CD8-positive, alpha-beta memory T cell (primary cell): ENCODE data around the gene ALDH1B1. TPM values are rescaled to one million over a fixed set of nuclear protein-coding genes. Genes with fewer than 3 reads are reported as not detected.

Experiments used
- CTCF ChIA-PET: fragments of 350-600 bp; sonication (Branson Sonifier 250); formaldehyde crosslinking; loops from one replicate; lab custom pipeline; 2021; ENCODE audit warnings: antibody characterized with exemption; lab: Charles Lee
- POLR2A ChIA-PET: fragments of 350-600 bp; sonication (Branson Sonifier 250); formaldehyde crosslinking; loops from one replicate; lab custom pipeline; 2021; ENCODE audit warnings: antibody characterized with exemption; lab: Charles Lee
- DNase-seq, 5 donors: peaks; one replicate each; pipeline versions ENCODE4 v3.0.0 to v3.0.0-alpha.2; 2020 to 2022; ENCODE audit warnings: mixed read lengths in 1 of 5
- H3K27ac ChIP-seq: one replicate; pipeline ENCODE4 v1.7.0; 2013; ENCODE audit warnings: low read depth, mild to moderate bottlenecking, low read length, moderate library complexity
- H3K27me3 ChIP-seq: 2 replicates; pipeline ENCODE4 v1.7.0; 2013; ENCODE audit warnings: low read length, mild to moderate bottlenecking; ENCODE audit not compliant: insufficient read depth, poor library complexity, severe bottlenecking
- H3K36me3 ChIP-seq: 2 replicates; pipeline ENCODE4 v1.7.0; 2013; ENCODE audit warnings: mild to moderate bottlenecking, low read length, moderate library complexity; ENCODE audit not compliant: insufficient read depth
- H3K4me1 ChIP-seq: 2 replicates; pipeline ENCODE4 v1.7.0; 2013; ENCODE audit warnings: mild to moderate bottlenecking, low read length, moderate library complexity; ENCODE audit not compliant: insufficient read depth
- H3K4me3 ChIP-seq: 2 replicates; pipeline ENCODE4 v1.7.0; 2013; ENCODE audit warnings: mild to moderate bottlenecking, low read length
- H3K9me3 ChIP-seq: 2 replicates; pipeline ENCODE4 v1.7.0; 2013; ENCODE audit warnings: mild to moderate bottlenecking, low read length
- H3K27ac Mint-ChIP-seq, 8 donors: one replicate each; pipeline ENCODE4 v1.8.0; 2020 to 2021; ENCODE audit warnings: mixed read lengths in 8 of 8, mild to moderate bottlenecking in 6 of 8, inconsistent platforms in 3 of 8, moderate library complexity in 3 of 8
- H3K27me3 Mint-ChIP-seq, 2 donors: one replicate each; pipeline ENCODE4 v1.8.0; 2020 to 2021; ENCODE audit warnings: mixed read lengths in 2 of 2, mild to moderate bottlenecking in 1 of 2, moderate library complexity in 1 of 2
- H3K36me3 Mint-ChIP-seq, 3 donors: one replicate each; pipeline ENCODE4 v1.8.0; 2020 to 2021; ENCODE audit warnings: mixed read lengths in 3 of 3, inconsistent platforms in 1 of 3, mild to moderate bottlenecking in 1 of 3
- H3K4me1 Mint-ChIP-seq, 3 donors: one replicate each; pipeline ENCODE4 v1.8.0; 2020 to 2021; ENCODE audit warnings: mixed read lengths in 3 of 3, inconsistent platforms in 1 of 3, mild to moderate bottlenecking in 1 of 3
- H3K4me3 Mint-ChIP-seq, 7 donors: one replicate each; pipeline ENCODE4 v1.8.0; 2020 to 2021; ENCODE audit warnings: mixed read lengths in 7 of 7, mild to moderate bottlenecking in 6 of 7, moderate library complexity in 4 of 7, inconsistent platforms in 2 of 7
- H3K9me3 Mint-ChIP-seq, 5 donors: one replicate each; pipeline ENCODE4 v1.8.0; 2020 to 2022; ENCODE audit warnings: mixed read lengths in 5 of 5, mild to moderate bottlenecking in 3 of 5, moderate library complexity in 2 of 5, inconsistent platforms in 1 of 5
- polyA plus RNA-seq: library from polyadenylated mRNA; unstranded; fragments of 300-500 nt; fragmentation: Illumina TruSeq; gene quantifications from one replicate; pipeline ENCODE4 v1.2.3, GENCODE V29; 2021
- total RNA-seq, 2 experiments: library from RNA; stranded (reverse); gene quantifications; one replicate each; pipeline ENCODE4 v1.2.3, GENCODE V29; 2021

Gene ALDH1B1
- 10 to 100 TPM; 25.1 to 27.6 TPM for total RNA-seq
- 13.9 TPM for polyA plus RNA-seq

DNA sequence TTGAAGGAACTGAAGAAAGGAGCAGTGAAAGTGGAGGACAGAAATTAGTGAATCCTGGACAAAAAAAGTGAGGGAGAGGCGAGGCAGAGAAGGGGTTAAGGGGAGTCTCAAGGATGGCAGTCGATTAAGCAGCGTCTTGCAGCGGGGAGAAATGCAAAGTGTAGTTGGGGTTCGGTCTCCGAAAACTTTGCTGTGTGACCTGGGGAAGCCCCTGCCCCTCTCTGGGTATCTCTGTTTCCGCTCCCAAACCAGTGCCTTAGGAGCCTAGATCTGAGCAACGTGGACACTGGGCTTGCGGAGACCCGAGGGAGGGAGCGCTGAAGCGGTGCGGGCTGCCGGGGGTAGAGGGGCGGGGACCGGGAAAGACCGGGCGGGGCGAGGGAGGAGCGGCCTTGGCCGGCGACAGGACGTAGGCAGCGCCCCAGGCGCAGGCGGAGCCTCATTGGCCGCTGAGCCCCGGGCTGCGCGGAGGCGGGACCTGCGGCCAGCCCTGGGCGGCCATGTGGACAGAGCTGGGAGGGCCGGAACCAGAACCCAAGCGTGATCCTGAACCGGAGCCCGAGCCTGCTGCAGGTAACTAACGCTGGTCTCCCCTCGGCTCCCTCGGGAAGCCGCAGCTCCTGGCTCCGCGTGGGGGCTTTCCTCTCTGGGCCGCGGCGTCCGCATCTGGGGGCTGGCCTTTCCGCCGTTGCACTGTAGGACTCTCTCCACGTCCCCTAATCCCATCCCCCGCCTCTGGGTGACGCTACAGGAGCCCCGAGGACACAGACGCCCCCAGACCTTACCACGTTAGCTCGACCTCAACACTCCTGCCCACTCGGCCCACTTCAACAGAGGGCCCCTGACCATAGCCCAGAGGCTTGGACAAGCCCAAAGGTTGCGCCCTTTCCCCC is at the start of gene ALDH1B1:
ALDH1B1 (plus strand) TSS at position 468 of the 893 bp plus-strand sequence. CDS start 3,047 bp downstream, outside the sequence.
- H3K4me3 Mint-ChIP-seq: peak within 1 kb of the TSS; percentile 86 to 99 (median 95)
- H3K27ac Mint-ChIP-seq: peak within 1 kb of the TSS; percentile 62 to 98 (median 92)
- H3K36me3 Mint-ChIP-seq: peaks cover 8 to 25% (median 17%) of the 10 kb centered on the region in 3 donors
- H3K4me1 ChIP-seq: peaks cover 7% of the 10 kb centered on the region
- POLR2A ChIA-PET: no interaction called here
- peak within 1 kb of the TSS; percentile 79 for H3K27ac ChIP-seq
- H3K9me3 Mint-ChIP-seq: peaks cover 0 to 6% (median 1%) of the 10 kb centered on the region in 5 donors
- H3K9me3 ChIP-seq: no peaks in the 10 kb centered on the region
- CTCF ChIA-PET: interaction anchor here (1.0 to 1.2 kb wide), 2 partner anchors 304 to 479 kb away, joined by 3 to 4 read pairs; no protein-coding TSS in a partner anchor
- peaks cover 12 to 17% (median 17%) of the 10 kb centered on the region in 3 donors for H3K4me1 Mint-ChIP-seq
- DNase-seq: peak; percentile 37 to 54 (median 51)
- H3K27me3 ChIP-seq: no peaks in the 10 kb centered on the region
- H3K36me3 ChIP-seq: no peaks in the 10 kb centered on the region
- peak within 1 kb of the TSS; percentile 67 for H3K4me3 ChIP-seq
- peaks cover 0 to 10% of the 10 kb centered on the region in 2 donors for H3K27me3 Mint-ChIP-seq

DNA sequence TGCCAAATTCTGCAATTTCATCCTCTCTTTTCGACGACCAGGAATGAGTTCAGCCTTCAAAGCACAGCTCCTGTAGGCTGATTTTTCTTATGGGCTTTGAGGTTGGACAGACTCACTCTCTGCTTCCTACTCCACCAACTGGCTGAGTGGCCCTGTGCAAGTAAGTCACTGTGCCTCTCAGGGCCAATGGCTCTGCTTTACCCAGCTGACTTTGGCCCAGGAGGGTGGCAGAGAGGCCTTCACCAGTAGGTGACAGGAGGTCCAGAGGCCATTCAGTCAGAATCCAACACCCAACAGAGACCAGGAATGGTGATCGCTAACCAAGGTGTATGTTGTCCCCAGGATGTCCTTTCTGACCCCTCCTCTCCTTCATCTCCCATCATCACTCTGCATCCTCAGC is 49.5 kb upstream of the ALDH1B1 start:
- Histone ChIP-seq H3K9me3 (no peaks in the 10 kb centered on the region), H3K4me3 (no peak overlapping the region), H3K36me3 (no peaks in the 10 kb centered on the region), H3K27me3 (no peaks in the 10 kb centered on the region), H3K4me1 (no peaks in the 10 kb centered on the region), H3K27ac (no peak overlapping the region)
- Mint-ChIP-seq H3K9me3 (peaks cover 0 to 1% (median 0%) of the 10 kb centered on the region in 5 donors), H3K27me3 (peaks cover 14 to 33% of the 10 kb centered on the region in 2 donors), H3K4me3 (no peak overlapping the region), H3K27ac (no peak overlapping the region), H3K36me3 (no peaks in the 10 kb centered on the region), H3K4me1 (no peaks in the 10 kb centered on the region)
- no peak for DNase-seq
- CTCF ChIA-PET: no interaction called here
- POLR2A ChIA-PET: no interaction called here

DNA sequence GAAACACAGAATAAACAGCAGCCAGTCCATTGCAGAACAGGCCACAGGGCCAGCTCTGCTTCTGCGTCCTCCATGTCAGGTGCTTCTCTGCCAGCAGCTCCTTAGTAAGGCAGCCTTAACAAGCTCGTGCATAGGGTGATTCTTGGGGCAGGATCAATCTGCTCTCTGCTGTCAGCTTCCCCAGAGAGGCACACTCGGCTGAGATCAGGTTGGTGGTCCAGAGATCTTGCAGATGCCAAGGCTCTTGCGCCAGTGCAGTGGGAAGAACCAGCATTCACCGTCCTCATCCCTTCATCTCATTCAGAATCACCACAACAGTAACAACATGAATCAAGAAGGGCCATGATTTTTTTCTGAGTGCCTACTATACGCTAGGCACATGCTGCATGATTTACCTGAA is 49.0 kb upstream of the ALDH1B1 start:
- POLR2A ChIA-PET: no interaction called here
- Histone ChIP-seq H3K4me3 (no peak overlapping the region), H3K36me3 (no peaks in the 10 kb centered on the region), H3K9me3 (no peaks in the 10 kb centered on the region), H3K27ac (no peak overlapping the region), H3K4me1 (no peaks in the 10 kb centered on the region), H3K27me3 (no peaks in the 10 kb centered on the region)
- H3K27ac Mint-ChIP-seq: no peak overlapping the region
- DNase-seq: no peak
- CTCF ChIA-PET: no interaction called here
- no peaks in the 10 kb centered on the region for H3K36me3 Mint-ChIP-seq
- H3K4me3 Mint-ChIP-seq: no peak overlapping the region
- peaks cover 0 to 1% (median 0%) of the 10 kb centered on the region in 5 donors for H3K9me3 Mint-ChIP-seq
- peaks cover 18 to 31% of the 10 kb centered on the region in 2 donors for H3K27me3 Mint-ChIP-seq
- H3K4me1 Mint-ChIP-seq: no peaks in the 10 kb centered on the region

DNA sequence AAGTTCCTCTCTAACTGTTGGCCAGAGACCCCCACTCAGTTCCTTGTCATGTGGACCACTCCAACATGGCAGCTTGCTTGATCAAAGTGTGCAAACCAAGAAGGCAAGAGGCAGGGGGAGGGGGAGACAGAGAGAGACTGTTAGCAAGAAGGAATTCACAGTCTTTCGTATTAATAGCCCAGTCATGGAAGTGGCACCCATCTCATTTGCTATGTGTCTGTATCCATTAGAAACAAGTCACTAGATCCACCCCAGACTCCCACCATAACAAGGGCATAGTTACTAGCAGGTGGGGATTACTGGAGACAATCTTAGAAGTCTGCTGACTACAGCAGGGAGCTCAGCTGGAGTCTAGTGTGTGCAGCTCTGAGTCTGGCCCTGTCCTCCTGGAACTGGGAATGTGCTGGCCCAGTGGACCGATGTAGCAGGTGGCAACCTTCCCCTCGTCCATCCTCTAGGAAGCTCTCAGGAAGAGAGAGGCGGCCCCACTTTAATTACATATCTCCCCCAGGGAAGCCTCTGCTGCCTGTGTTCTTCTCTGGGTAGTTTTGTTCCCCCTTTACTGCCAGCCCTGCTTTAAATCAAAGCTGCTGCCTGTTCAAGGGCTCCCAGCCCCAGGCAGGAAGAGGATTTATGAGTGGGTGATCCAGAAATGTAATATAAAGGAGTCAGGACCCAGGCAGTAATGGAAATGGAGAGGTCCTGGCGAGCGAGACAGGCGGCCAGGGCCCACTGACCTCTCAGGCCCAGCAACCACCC is 47.8 kb upstream of the ALDH1B1 start:
- Mint-ChIP-seq H3K27ac (no peak overlapping the region), H3K9me3 (peaks cover 0 to 1% (median 0%) of the 10 kb centered on the region in 5 donors), H3K36me3 (no peaks in the 10 kb centered on the region), H3K27me3 (peaks cover 12 to 28% of the 10 kb centered on the region in 2 donors), H3K4me1 (no peaks in the 10 kb centered on the region), H3K4me3 (no peak overlapping the region)
- Histone ChIP-seq H3K4me1 (no peaks in the 10 kb centered on the region), H3K4me3 (no peak overlapping the region), H3K27me3 (no peaks in the 10 kb centered on the region), H3K9me3 (no peaks in the 10 kb centered on the region), H3K36me3 (no peaks in the 10 kb centered on the region), H3K27ac (no peak overlapping the region)
- ChIA-PET POLR2A (no interaction called here), CTCF (no interaction called here)
- DNase-seq: no peak

DNA sequence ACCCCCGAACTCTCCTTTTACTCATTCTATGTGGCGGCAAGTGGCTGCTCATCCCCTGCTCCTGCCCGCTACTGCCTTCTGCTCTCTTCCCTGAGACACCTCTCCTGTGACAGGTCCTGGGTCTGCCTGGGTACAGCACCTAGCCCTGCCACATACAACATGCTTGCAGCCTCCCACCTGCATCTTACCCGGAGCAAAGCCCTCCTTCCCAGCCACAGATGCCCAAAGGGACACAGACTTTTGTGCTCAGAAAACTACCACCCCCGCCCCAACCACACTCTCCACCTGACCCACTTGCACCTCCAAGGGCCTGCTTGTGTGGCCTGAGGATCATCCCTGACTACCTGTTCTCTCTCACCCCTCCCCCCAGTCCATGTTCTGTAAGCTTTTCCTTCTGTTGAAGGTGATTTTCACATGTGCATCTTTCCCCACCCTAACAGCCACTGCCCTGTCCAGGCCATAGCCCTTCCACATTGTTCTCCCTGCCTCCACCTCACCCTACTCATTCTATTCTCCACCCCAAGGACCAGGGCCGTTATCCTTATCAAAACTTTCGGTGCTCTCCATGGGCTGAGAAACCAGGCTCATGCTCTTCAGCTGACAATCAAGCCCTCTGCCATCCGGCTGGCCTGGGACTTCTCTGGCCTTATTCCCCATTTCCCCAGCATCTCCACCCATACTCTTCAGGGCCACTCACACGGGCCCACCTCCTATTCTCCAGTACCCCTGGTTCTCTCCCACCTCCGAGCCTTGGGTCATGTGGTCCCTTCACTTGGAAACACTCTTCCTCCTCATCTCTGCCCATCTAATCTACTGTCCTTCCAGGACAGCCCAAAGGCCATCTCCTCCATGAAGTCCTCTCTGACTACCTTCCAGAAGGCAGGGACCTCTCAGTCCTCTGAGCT is 46.4 kb upstream of the ALDH1B1 start:
- POLR2A ChIA-PET: no interaction called here
- Mint-ChIP-seq H3K4me1 (no peaks in the 10 kb centered on the region), H3K36me3 (no peaks in the 10 kb centered on the region), H3K4me3 (no peak overlapping the region), H3K27ac (peak overlapping the region in 1 of 8 donors; percentile 38), H3K9me3 (peaks cover 0 to 1% (median 0%) of the 10 kb centered on the region in 5 donors), H3K27me3 (peaks cover 14 to 35% of the 10 kb centered on the region in 2 donors)
- Histone ChIP-seq H3K27ac (no peak overlapping the region), H3K27me3 (no peaks in the 10 kb centered on the region), H3K36me3 (no peaks in the 10 kb centered on the region), H3K9me3 (no peaks in the 10 kb centered on the region), H3K4me3 (no peak overlapping the region), H3K4me1 (no peaks in the 10 kb centered on the region)
- no peak for DNase-seq
- CTCF ChIA-PET: no interaction called here

DNA sequence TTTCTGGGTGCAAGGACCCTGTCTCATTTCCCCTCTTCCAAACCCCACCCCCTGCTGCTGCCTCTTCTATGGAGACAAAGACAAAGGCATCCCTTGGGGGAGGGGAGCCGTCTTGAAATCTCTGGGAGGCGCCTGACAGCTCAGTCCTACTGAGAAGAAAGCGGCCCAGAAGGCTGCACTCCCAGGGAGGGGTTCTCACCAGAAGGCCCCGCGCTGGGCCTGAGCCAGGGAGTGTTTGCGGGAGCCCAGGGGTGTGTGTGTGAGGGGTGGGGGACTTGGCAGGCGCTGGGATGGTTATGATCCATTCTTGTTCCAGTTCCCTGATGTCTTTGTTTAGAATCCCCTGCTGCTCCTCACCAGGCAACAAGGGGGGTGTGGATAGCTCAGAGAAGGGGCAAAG is 45.7 kb upstream of the ALDH1B1 start:
- Mint-ChIP-seq H3K4me1 (no peaks in the 10 kb centered on the region), H3K9me3 (peaks cover 0 to 1% (median 0%) of the 10 kb centered on the region in 5 donors), H3K27ac (peak overlapping the region in 1 of 8 donors; percentile 38), H3K36me3 (no peaks in the 10 kb centered on the region), H3K27me3 (peaks cover 13 to 42% of the 10 kb centered on the region in 2 donors), H3K4me3 (no peak overlapping the region)
- ChIA-PET CTCF (no interaction called here), POLR2A (no interaction called here)
- Histone ChIP-seq H3K27ac (no peak overlapping the region), H3K36me3 (no peaks in the 10 kb centered on the region), H3K4me1 (no peaks in the 10 kb centered on the region), H3K4me3 (no peak overlapping the region), H3K9me3 (no peaks in the 10 kb centered on the region), H3K27me3 (no peaks in the 10 kb centered on the region)
- DNase-seq: no peak

DNA sequence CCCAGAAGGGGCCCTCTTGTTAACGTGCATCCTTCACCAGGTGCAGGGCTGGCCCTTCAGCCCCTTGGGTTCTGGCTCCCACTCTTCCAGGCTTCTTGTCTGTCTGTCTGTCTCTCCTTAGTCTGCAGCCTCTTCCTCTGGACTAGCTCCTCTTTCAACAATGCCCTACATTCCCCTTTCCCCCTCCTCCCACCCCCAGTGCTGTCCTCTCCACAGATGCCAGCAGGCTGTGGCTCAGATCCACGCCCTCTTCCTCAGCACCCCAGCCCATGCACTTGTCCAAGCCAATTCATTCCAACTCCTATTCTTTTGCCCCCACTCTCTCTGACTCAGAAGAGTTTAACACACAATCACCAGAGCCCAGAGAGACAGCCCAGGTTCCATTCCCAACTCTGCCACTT is 45.2 kb upstream of the ALDH1B1 start:
- H3K36me3 ChIP-seq: no peaks in the 10 kb centered on the region
- H3K9me3 ChIP-seq: no peaks in the 10 kb centered on the region
- H3K4me3 Mint-ChIP-seq: no peak overlapping the region
- DNase-seq: no peak
- peaks cover 0 to 1% (median 0%) of the 10 kb centered on the region in 5 donors for H3K9me3 Mint-ChIP-seq
- H3K27ac ChIP-seq: no peak overlapping the region
- CTCF ChIA-PET: no interaction called here
- H3K27me3 Mint-ChIP-seq: peaks cover 12 to 45% of the 10 kb centered on the region in 2 donors
- POLR2A ChIA-PET: no interaction called here
- H3K27me3 ChIP-seq: no peaks in the 10 kb centered on the region
- H3K4me1 Mint-ChIP-seq: no peaks in the 10 kb centered on the region
- no peaks in the 10 kb centered on the region for H3K36me3 Mint-ChIP-seq
- H3K27ac Mint-ChIP-seq: no peak overlapping the region
- H3K4me3 ChIP-seq: no peak overlapping the region
- H3K4me1 ChIP-seq: no peaks in the 10 kb centered on the region
